ENCODE data around the gene LRP5.

DNA sequence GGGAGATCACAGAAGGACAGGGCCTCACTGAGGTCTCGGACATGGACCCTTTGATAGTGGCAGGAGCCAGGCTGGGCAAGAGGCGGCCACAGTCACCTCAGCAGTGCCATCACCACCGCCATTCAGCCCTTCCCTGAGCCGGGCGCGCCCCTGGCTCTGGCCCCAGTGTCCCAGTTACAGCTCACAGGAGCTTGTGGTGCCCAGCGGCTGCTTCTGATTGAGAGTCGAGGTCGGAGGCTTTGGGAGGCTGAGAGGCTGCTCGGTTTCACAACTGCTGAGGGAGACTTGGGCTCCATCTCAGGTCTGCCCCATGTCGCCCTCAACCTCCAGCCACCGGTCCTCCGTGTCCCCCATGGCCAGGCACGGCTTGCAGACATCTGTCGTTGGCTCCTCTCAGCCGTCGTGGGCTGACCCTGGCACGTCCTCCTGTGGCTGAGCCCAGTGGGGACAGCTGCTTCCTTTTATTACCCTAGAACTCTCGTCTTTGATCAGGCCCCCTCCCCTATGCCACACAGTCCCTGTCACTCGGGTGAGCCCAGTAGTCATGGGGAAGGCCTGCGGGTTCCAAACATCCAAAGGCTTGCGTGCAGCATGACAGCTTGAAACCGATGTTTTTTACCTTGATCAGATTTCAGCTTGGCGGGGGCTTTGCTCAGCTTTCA, 119.7 kb downstream of the LRP5 start:
- TF ChIP-seq, protein P1, sequence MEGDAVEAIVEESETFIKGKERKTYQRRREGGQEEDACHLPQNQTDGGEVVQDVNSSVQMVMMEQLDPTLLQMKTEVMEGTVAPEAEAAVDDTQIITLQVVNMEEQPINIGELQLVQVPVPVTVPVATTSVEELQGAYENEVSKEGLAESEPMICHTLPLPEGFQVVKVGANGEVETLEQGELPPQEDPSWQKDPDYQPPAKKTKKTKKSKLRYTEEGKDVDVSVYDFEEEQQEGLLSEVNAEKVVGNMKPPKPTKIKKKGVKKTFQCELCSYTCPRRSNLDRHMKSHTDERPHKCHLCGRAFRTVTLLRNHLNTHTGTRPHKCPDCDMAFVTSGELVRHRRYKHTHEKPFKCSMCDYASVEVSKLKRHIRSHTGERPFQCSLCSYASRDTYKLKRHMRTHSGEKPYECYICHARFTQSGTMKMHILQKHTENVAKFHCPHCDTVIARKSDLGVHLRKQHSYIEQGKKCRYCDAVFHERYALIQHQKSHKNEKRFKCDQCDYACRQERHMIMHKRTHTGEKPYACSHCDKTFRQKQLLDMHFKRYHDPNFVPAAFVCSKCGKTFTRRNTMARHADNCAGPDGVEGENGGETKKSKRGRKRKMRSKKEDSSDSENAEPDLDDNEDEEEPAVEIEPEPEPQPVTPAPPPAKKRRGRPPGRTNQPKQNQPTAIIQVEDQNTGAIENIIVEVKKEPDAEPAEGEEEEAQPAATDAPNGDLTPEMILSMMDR (IDR thresholded peaks at IDR 0.05), result no peak
- no peak for TF ChIP-seq POLR2A (IDR thresholded peaks at IDR 0.05)
